Prostate gland (tissue), 2 donors: ENCODE data around the gene ADAM8. TPM values are rescaled to one million over a fixed set of nuclear protein-coding genes. Genes with fewer than 3 reads are reported as not detected.
"Not testable (repeated sequence)": the region's sequence is repeated elsewhere in the genome, so short reads cannot be mapped to it uniquely, and the experiment has no call there.

ENCODE experiments used
- DNase-seq: peaks from one replicate; pipeline ENCODE4 v3.0.0-alpha.2; 2019; ENCODE audit warnings: low spot score
- H3K27ac ChIP-seq, 2 donors: fragments of 200-600 bp; sonication (generic); 2 replicates each; pipeline ENCODE4 v1.5.1; 2017 to 2019
- H3K27me3 ChIP-seq: fragments of 200-600 bp; sonication (generic); replicated peaks from 2 replicates; pipeline ENCODE4 v1.5.1; 2019; ENCODE audit not compliant: insufficient read depth
- H3K36me3 ChIP-seq, 2 donors: fragments of 200-600 bp; sonication (generic); 1 replicate in 1 of 2; 2 replicates in 1 of 2; pipeline versions ENCODE4 v1.5.1 to v1.8.1; 2017 to 2019
- H3K4me1 ChIP-seq: fragments of 200-600 bp; sonication (generic); replicated peaks from 2 replicates; pipeline ENCODE4 v1.5.1; 2019
- H3K4me3 ChIP-seq, 2 donors: fragments of 200-600 bp; sonication (generic); 2 replicates each; pipeline ENCODE4 v1.5.1; 2017 to 2019
- H3K9me3 ChIP-seq: fragments of 200-600 bp; sonication (generic); 2 replicates; pipeline ENCODE4 v1.5.1; 2017
- POLR2A ChIP-seq: fragments of 450-650 bp; IDR thresholded peaks from one replicate; pipeline ENCODE4 v1.6.1; 2016; ENCODE audit warnings: antibody characterized with exemption, mild to moderate bottlenecking
- POLR2AphosphoS5 ChIP-seq: sonication (generic); formaldehyde crosslinking; IDR thresholded peaks from one replicate; pipeline ENCODE4 v1.6.1; 2017; ENCODE audit warnings: antibody characterized with exemption
- WGBS: methylation state at CpG from one replicate; pipeline ENCODE4 v1.1.5; 2018; 5-methylcytosine and 5-hydroxymethylcytosine counted together
- intact Hi-C: fragments of 100-400 bp; cut with DNase I; formaldehyde crosslinking; loops from one replicate; pipeline ENCODE4 v1.14.2; 2022
- total RNA-seq, 2 donors: library from RNA; depleted of rRNA; stranded (reverse); fragments of >200 nt; gene quantifications; one replicate each; pipeline ENCODE4 v1.1.0, GENCODE V29; 2016
- TF ChIP-seq, protein P1 (sequence below), 4 experiments: fragments of 200-600 bp in 2 of 4; fragments of 450-650 bp in 2 of 4; sonication (generic) in 2 of 4; IDR thresholded peaks; 1 replicate in 3 of 4; 2 replicates in 1 of 4; pipeline ENCODE4 v1.5.1; 2016 to 2019; ENCODE audit warnings: antibody characterized with exemption in 4 of 4, mild to moderate bottlenecking in 2 of 4, moderate library complexity in 2 of 4

ADAM8 gene
- total RNA-seq, 2 donors from 2014 or later: 7.2 to 7.4 TPM

DNA sequence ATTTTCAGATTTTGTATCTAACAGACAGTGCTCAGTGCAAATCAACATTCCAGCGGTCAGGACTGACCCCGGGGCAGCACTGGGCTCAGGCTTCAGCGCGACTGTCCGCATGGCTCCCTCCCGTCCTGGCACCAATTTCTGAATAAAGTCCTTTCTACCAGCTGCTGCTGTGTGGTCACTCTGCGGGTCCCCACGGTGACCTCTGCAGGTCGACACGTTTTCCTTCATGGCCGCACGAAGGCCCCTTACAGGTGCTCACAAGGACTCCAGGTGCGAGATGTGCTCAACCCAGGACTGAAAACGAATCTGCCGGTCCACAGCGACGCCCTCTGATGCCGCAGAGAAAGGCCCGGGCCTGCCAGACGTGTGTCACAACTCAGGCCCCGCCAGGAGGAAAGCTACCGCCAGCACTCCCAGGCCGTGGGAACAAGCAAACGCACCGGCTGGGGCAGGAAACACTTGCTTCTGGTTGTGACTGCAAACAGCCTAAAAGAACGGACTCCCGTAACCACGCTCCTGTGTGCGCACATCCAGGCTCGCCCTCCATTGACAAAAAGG lies 50.3 kb downstream of the ADAM8 start:
- 48% methylated on average over 30 of the region's 30 CpGs for WGBS
- H3K4me3 ChIP-seq: no peak overlapping the region
- no peak overlapping the region for H3K27ac ChIP-seq
- intact Hi-C loops: no loop called here
- H3K4me1 ChIP-seq: no peaks in the 10 kb centered on the region
- no peaks in the 10 kb centered on the region for H3K36me3 ChIP-seq
- H3K27me3 ChIP-seq: peaks cover 16% of the 10 kb centered on the region
- no peak for DNase-seq
- TF ChIP-seq POLR2A: no peak
- TF ChIP-seq, protein P1, sequence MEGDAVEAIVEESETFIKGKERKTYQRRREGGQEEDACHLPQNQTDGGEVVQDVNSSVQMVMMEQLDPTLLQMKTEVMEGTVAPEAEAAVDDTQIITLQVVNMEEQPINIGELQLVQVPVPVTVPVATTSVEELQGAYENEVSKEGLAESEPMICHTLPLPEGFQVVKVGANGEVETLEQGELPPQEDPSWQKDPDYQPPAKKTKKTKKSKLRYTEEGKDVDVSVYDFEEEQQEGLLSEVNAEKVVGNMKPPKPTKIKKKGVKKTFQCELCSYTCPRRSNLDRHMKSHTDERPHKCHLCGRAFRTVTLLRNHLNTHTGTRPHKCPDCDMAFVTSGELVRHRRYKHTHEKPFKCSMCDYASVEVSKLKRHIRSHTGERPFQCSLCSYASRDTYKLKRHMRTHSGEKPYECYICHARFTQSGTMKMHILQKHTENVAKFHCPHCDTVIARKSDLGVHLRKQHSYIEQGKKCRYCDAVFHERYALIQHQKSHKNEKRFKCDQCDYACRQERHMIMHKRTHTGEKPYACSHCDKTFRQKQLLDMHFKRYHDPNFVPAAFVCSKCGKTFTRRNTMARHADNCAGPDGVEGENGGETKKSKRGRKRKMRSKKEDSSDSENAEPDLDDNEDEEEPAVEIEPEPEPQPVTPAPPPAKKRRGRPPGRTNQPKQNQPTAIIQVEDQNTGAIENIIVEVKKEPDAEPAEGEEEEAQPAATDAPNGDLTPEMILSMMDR (IDR thresholded peaks at IDR 0.05): no peak
- no peak for TF ChIP-seq POLR2AphosphoS5
- H3K9me3 ChIP-seq: no peaks in the 10 kb centered on the region

DNA sequence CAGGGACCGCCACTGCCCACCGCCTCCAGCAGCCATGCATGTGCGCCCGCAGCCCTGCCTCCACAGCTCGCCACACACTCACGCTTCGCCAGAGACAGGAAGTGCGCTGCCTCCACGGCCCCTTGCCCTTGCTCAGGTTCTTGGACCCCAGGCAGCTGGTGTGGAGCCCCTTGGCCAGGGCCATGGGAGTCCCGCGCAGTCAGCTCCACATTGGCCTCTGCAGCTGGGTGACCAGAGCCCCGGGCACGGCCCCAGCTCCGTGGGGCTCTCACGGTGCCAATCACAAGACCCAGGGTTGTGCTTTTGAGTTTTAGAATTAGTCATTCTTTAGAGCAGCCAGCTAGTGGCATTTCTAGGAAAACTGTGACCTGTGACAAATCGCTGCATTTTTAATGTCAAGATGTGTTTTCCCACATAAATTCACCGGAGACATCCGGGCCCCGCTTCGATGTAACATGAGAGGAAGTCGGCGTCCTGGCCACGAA lies 50.9 kb downstream of the ADAM8 start:
- no peaks in the 10 kb centered on the region for H3K4me1 ChIP-seq
- intact Hi-C loops: no loop called here
- H3K27me3 ChIP-seq: peaks cover 17% of the 10 kb centered on the region
- no peaks in the 10 kb centered on the region for H3K9me3 ChIP-seq
- WGBS: 79% methylated on average over 21 of the region's 23 CpGs
- DNase-seq: no peak
- TF ChIP-seq, protein P1 (IDR thresholded peaks at IDR 0.05): no peak
- TF ChIP-seq POLR2AphosphoS5 (no peak), POLR2A (no peak)
- H3K4me3 ChIP-seq: no peak overlapping the region
- no peaks in the 10 kb centered on the region for H3K36me3 ChIP-seq
- H3K27ac ChIP-seq: no peak overlapping the region

DNA sequence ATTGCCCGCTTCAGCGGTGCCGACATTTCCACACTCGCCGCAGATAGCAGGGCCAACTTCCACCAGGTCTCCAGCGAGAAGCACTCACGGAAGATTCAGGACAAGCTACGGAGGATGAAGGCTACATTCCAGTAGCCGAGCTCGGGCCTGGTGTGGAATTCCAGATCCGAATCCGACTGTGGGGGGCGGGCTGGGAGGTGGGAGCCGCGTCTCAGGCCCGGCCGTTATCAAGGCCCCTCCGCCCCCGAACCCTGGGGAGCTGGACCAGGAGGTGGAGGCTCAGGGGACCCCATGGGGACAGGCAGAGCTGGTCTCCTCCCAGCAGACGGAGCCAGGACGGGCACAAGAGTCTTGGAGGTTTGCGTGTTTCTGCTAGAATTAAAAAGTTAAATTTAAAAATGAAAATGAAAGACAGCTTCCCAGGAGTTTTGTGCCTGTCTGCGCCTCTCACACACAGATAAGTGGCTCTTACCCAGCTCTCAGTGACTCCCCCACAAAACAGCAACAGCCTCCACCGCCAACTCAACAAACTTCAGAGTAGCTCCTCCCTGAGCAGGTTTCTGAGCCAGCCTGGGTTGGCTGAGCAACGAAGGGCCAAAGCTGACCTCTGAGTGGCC lies 51.8 kb downstream of the ADAM8 start:
- intact Hi-C loops: no loop called here
- Histone ChIP-seq H3K9me3 (no peaks in the 10 kb centered on the region), H3K27me3 (peaks cover 16% of the 10 kb centered on the region), H3K4me1 (no peaks in the 10 kb centered on the region), H3K27ac (no peak overlapping the region), H3K36me3 (no peaks in the 10 kb centered on the region), H3K4me3 (no peak overlapping the region)
- WGBS: 72% methylated on average over 25 of the region's 25 CpGs
- TF ChIP-seq POLR2AphosphoS5 (no peak), POLR2A (no peak)
- TF ChIP-seq, protein P1 (IDR thresholded peaks at IDR 0.05): no peak
- no peak for DNase-seq

DNA sequence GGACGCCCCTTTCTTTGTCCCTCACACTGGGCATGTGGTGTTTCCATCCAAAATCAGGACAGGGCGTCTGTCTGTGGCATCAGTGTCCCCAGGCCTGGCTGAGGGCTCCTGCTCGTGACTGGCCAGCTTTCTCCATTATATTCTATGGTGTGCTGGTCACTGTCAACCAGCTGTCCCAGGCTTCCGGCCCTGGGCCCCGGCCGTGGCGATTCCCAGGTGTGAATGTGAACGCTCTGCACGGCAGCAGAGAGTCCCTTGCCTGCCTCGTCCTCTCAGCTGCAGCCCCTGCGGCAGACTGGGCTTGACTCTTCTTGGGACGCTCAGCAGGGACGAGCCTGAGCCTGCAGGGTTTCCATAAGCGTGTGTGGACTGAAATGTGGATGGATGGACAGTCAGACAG lies 52.6 kb downstream of the ADAM8 start:
- Histone ChIP-seq H3K4me3 (no peak overlapping the region), H3K9me3 (no peaks in the 10 kb centered on the region), H3K27me3 (peaks cover 19% of the 10 kb centered on the region), H3K36me3 (no peaks in the 10 kb centered on the region), H3K27ac (no peak overlapping the region), H3K4me1 (no peaks in the 10 kb centered on the region)
- TF ChIP-seq, protein P1 (IDR thresholded peaks at IDR 0.05): no peak
- TF ChIP-seq POLR2A: no peak
- intact Hi-C loops: no loop called here
- DNase-seq: no peak
- WGBS: 61% methylated on average over 14 of the region's 14 CpGs

DNA sequence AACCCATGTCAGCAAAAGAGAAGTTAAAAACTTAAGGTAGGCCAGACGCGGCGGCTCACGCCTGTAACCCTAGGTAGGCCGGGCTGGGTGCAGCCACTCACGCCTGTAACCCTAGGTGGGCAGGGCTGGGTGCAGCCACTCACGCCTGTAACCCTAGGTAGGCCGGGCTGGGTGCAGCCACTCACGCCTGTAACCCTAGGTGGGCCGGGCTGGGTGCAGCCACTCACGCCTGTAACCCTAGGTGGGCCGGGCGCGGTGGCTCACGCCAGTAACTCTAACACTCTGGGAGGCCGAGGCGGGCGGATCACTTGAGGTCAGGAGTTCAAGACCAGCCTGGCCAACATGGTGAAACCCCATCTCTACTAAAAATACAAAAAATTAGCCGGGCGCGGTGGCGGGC lies 54.9 kb downstream of the ADAM8 start:
- H3K4me3 ChIP-seq, DNase-seq, intact Hi-C loops, H3K9me3 ChIP-seq, H3K36me3 ChIP-seq, H3K27ac ChIP-seq, H3K4me1 ChIP-seq: not testable (repeated sequence)
- WGBS: 84% methylated on average over 17 of the region's 22 CpGs
- peaks cover 15% of the 10 kb centered on the region for H3K27me3 ChIP-seq
